IMR-90 (cell line): ENCODE results near the gene PPP2R5A. TPM values are rescaled to one million over a fixed set of nuclear protein-coding genes. Genes with fewer than 3 reads are reported as not detected.

Experiments
- ATAC-seq: fragments of 200-7000 bp; cut with Tn5 transposase; 2 replicates; pipeline ENCODE4 v1.9.1; 2020; ENCODE audit warnings: low read depth, mild to moderate bottlenecking, moderate library complexity
- BruUV-seq: library from RNA; stranded (reverse); fragments of 400-500 nt; replicated peaks from 2 replicates; lab custom pipeline; 2021; lab: Mats Ljungman, UMichigan
- CTCF ChIA-PET: fragments of 300-600 bp; formaldehyde crosslinking; extraction: SDS; loops from one replicate; lab custom pipeline; 2021; ENCODE audit warnings: antibody characterized with exemption; lab: Yijun Ruan, JAX
- POLR2A ChIA-PET: fragments of 300-600 bp; sonication (Branson Sonifier 250); formaldehyde crosslinking; loops from one replicate; lab custom pipeline; 2022; ENCODE audit warnings: antibody characterized with exemption; ENCODE audit not compliant: unreplicated experiment; lab: Charles Lee
- DNase-seq: peaks from one replicate; pipeline ENCODE4 v3.0.0; 2013
- H2AFZ ChIP-seq: replicated peaks from 2 replicates; pipeline ENCODE3; 2013; ENCODE audit warnings: low read length, mild to moderate bottlenecking; ENCODE audit not compliant: poor library complexity
- H2AK5ac ChIP-seq: 2 replicates; pipeline ENCODE4 v1.6.1; 2013; ENCODE audit warnings: low read depth, low read length, inconsistent platforms
- H2AK9ac ChIP-seq: replicated peaks from 2 replicates; pipeline ENCODE3; 2013; ENCODE audit warnings: mild to moderate bottlenecking, low read depth, low read length, moderate library complexity; ENCODE audit not compliant: poor library complexity
- H2BK120ac ChIP-seq: 2 replicates; pipeline ENCODE4 v1.6.1; 2013; ENCODE audit warnings: low read depth, low read length, inconsistent platforms
- H2BK15ac ChIP-seq: 3 replicates; pipeline ENCODE4 v1.6.1; 2013; ENCODE audit warnings: low read depth, low read length, inconsistent platforms
- H2BK20ac ChIP-seq: 2 replicates; pipeline ENCODE4 v1.6.1; 2013; ENCODE audit warnings: low read depth, mild to moderate bottlenecking, inconsistent platforms, low read length, moderate library complexity
- H2BK5ac ChIP-seq: 2 replicates; pipeline ENCODE4 v1.6.1; 2013; ENCODE audit warnings: mild to moderate bottlenecking, low read depth, low read length, inconsistent platforms; ENCODE audit not compliant: poor library complexity, severe bottlenecking
- H3K14ac ChIP-seq: replicated peaks from 2 replicates; pipeline ENCODE4 v1.6.1; 2013; ENCODE audit warnings: low read depth, low read length, inconsistent platforms
- H3K18ac ChIP-seq: 2 replicates; pipeline ENCODE4 v1.6.1; 2013; ENCODE audit warnings: low read depth, low read length, control low read depth
- H3K23ac ChIP-seq: 2 replicates; pipeline ENCODE4 v1.6.1; 2013; ENCODE audit warnings: low read depth, low read length, inconsistent platforms
- H3K27ac ChIP-seq: 2 replicates; pipeline ENCODE4 v1.5.1; 2013; ENCODE audit warnings: mild to moderate bottlenecking, control low read depth, low read length; ENCODE audit not compliant: insufficient read depth
- H3K27me3 ChIP-seq: 2 replicates; pipeline ENCODE4 v1.6.1; 2013; ENCODE audit warnings: low read length; ENCODE audit not compliant: control insufficient read depth, insufficient read depth
- H3K36me3 ChIP-seq: 2 replicates; pipeline ENCODE4 v1.6.1; 2013; ENCODE audit warnings: low read length, mixed read lengths; ENCODE audit not compliant: control insufficient read depth, insufficient read depth
- H3K4ac ChIP-seq: 2 replicates; pipeline ENCODE4 v1.6.1; 2013; ENCODE audit warnings: low read depth, low read length, inconsistent platforms
- H3K4me1 ChIP-seq: 2 replicates; pipeline ENCODE4 v1.6.1; 2013; ENCODE audit warnings: low read length, mixed read lengths; ENCODE audit not compliant: control insufficient read depth, insufficient read depth
- H3K4me2 ChIP-seq: 2 replicates; pipeline ENCODE4 v1.6.1; 2013; ENCODE audit warnings: low read depth, mild to moderate bottlenecking, control low read depth, low read length, moderate library complexity
- H3K4me3 ChIP-seq: 2 replicates; pipeline ENCODE4 v1.5.1; 2013; ENCODE audit warnings: low read depth, mild to moderate bottlenecking, control low read depth, low read length, moderate library complexity; ENCODE audit not compliant: insufficient read depth
- H3K56ac ChIP-seq: 2 replicates; pipeline ENCODE4 v1.6.1; 2013; ENCODE audit warnings: low read length, inconsistent platforms; ENCODE audit not compliant: insufficient read depth; ENCODE audit errors: extremely low read depth
- H3K79me1 ChIP-seq, 2 experiments: 2 replicates each; pipeline ENCODE4 v1.6.1; 2013; ENCODE audit warnings: low read length in 2 of 2, inconsistent platforms in 1 of 2, low read depth in 1 of 2
- H3K9ac ChIP-seq: 2 replicates; pipeline ENCODE4 v1.6.1; 2013; ENCODE audit warnings: low read depth, low read length, control low read depth
- H3K9me1 ChIP-seq: 2 replicates; pipeline ENCODE4 v1.6.1; 2013; ENCODE audit warnings: low read length, inconsistent platforms; ENCODE audit not compliant: insufficient read depth
- H3K9me3 ChIP-seq: 2 replicates; pipeline ENCODE4 v1.6.1; 2013; ENCODE audit warnings: low read length; ENCODE audit not compliant: control insufficient read depth, insufficient read depth
- H4K20me1 ChIP-seq: 2 replicates; pipeline ENCODE4 v1.6.1; 2013; ENCODE audit warnings: low read length, inconsistent platforms; ENCODE audit not compliant: insufficient read depth
- H4K5ac ChIP-seq: 2 replicates; pipeline ENCODE4 v1.6.1; 2013; ENCODE audit warnings: mild to moderate bottlenecking, low read depth, low read length, control low read depth
- H4K8ac ChIP-seq, 2 experiments: 2 replicates each; pipeline ENCODE4 v1.6.1; 2013; ENCODE audit warnings: low read depth in 2 of 2, low read length in 2 of 2, control low read depth in 1 of 2, inconsistent platforms in 1 of 2
- H4K91ac ChIP-seq: 2 replicates; pipeline ENCODE4 v1.6.1; 2013; ENCODE audit warnings: low read depth, low read length, inconsistent platforms; ENCODE audit not compliant: insufficient read depth
- BHLHE40 ChIP-seq: fragments of 150-350 bp; IDR thresholded peaks from 2 replicates; pipeline ENCODE4 v1.6.1; 2016; ENCODE audit warnings: mild to moderate bottlenecking, low read depth, low read length
- CHD1 ChIP-seq: IDR thresholded peaks from 2 replicates; pipeline ENCODE4 v1.6.1; 2012; ENCODE audit warnings: low read depth, low read length, improper control_type of control experiment
- CTCF ChIP-seq: conservative IDR thresholded peaks from 2 replicates; pipeline ENCODE4 v1.5.1; 2012; ENCODE audit warnings: mild to moderate bottlenecking, low read depth, low read length, improper control_type of control experiment
- ELK1 ChIP-seq: fragments of 150-350 bp; IDR thresholded peaks from 2 replicates; pipeline ENCODE4 v1.6.1; 2016; ENCODE audit warnings: low read depth, mild to moderate bottlenecking, low read length, moderate library complexity, borderline replicate concordance
- FOS ChIP-seq: fragments of 150-350 bp; IDR thresholded peaks from 2 replicates; pipeline ENCODE4 v1.6.1; 2016; ENCODE audit warnings: low read depth, low read length
- MAFK ChIP-seq: IDR thresholded peaks from 2 replicates; pipeline ENCODE4 v1.6.1; 2012; ENCODE audit warnings: low read depth, low read length, improper control_type of control experiment
- MAZ ChIP-seq: IDR thresholded peaks from 2 replicates; pipeline ENCODE4 v1.6.1; 2012; ENCODE audit warnings: low read depth, mild to moderate bottlenecking, low read length, improper control_type of control experiment, moderate library complexity, borderline replicate concordance
- MXI1 ChIP-seq: IDR thresholded peaks from 2 replicates; pipeline ENCODE4 v1.6.1; 2012; ENCODE audit warnings: low read depth, mild to moderate bottlenecking, low read length, moderate library complexity, borderline replicate concordance
- NFE2L2 ChIP-seq: fragments of 150-350 bp; IDR thresholded peaks from 2 replicates; pipeline ENCODE4 v1.6.1; 2016; ENCODE audit warnings: low read depth, mild to moderate bottlenecking, low read length
- POLR2A ChIP-seq: IDR thresholded peaks from 2 replicates; pipeline ENCODE4 v1.6.1; 2012; ENCODE audit warnings: mild to moderate bottlenecking, low read depth, low read length
- RAD21 ChIP-seq: IDR thresholded peaks from 2 replicates; pipeline ENCODE4 v1.6.1; 2012; ENCODE audit warnings: low read length, improper control_type of control experiment
- RCOR1 ChIP-seq: IDR thresholded peaks from 2 replicates; pipeline ENCODE4 v1.6.1; 2012; ENCODE audit warnings: mild to moderate bottlenecking, low read length, improper control_type of control experiment; ENCODE audit not compliant: insufficient replicate concordance
- RFX5 ChIP-seq: IDR thresholded peaks from 2 replicates; pipeline ENCODE4 v1.8.0; 2012; ENCODE audit warnings: low read depth, mild to moderate bottlenecking, low read length, moderate library complexity
- SMC3 ChIP-seq: fragments of 150-350 bp; IDR thresholded peaks from 2 replicates; pipeline ENCODE4 v1.6.1; 2016; ENCODE audit warnings: low read depth, mild to moderate bottlenecking, antibody characterized with exemption, low read length, moderate library complexity
- dilution Hi-C: fragments of 300-500 bp; cut with HindIII; formaldehyde crosslinking; loops from one replicate; pipeline ENCODE4 v1.14.3; 2018; ENCODE audit warnings: low sequenced_read_pairs; ENCODE audit not compliant: unreplicated experiment
- in situ Hi-C: fragments of 300-500 bp; cut with MboI; formaldehyde crosslinking; loops from 3 replicates; pipeline ENCODE4 v1.14.3; 2019; ENCODE audit warnings: low sequenced_read_pairs, inconsistent platforms, mixed read lengths
- intact Hi-C: fragments of 100-400 bp; cut with micrococcal nuclease; formaldehyde crosslinking; loops from 2 replicates; pipeline ENCODE4 v1.10.0; 2022
- polyA plus RNA-seq, 3 experiments: library from polyadenylated mRNA; depleted of rRNA; stranded (reverse); fragments of >200 nt; gene quantifications; 2 replicates each; pipeline ENCODE4 v1.2.3, GENCODE V29; 2012; ENCODE audit warnings: low replicate concordance in 1 of 3
- total RNA-seq: library from RNA; depleted of rRNA; stranded (reverse); fragments of >200 nt; gene quantifications from 2 replicates; pipeline ENCODE4 v1.2.3, GENCODE V29; 2012
- TF ChIP-seq, protein P1 (sequence below): fragments of 150-350 bp; IDR thresholded peaks from 2 replicates; pipeline ENCODE4 v1.6.1; 2017; ENCODE audit warnings: mild to moderate bottlenecking, antibody characterized with exemption, low read length, low read depth

PPP2R5A gene
- total and polyA plus RNA-seq, 2 of the 4 experiments (the other 2 are of a cell fraction) = 8.4 to 12.6 TPM

- Histone ChIP-seq H3K4me3 (no peak overlapping the region), H2BK120ac (no peak overlapping the region), H3K27ac (no peak overlapping the region), H3K9ac (no peak overlapping the region), H4K91ac (no peak overlapping the region), H3K14ac (no peak overlapping the region), H4K5ac (no peak overlapping the region), H3K18ac (peak overlapping the region; percentile 27; the same call in 1 of the 2 replicates), H3K4ac (no peak overlapping the region), H2AFZ (no peak overlapping the region), H2AK5ac (no peak overlapping the region), H2BK20ac (no peak overlapping the region), H3K4me2 (no peak overlapping the region), H2BK15ac (no peak overlapping the region), H3K23ac (no peak overlapping the region), H4K8ac (no peak overlapping the region), H3K79me1 (peaks cover 26 to 51% of the 10 kb centered on the region in 2 experiments), H2AK9ac (no peak overlapping the region), H3K36me3 (0 out of 2 replicates have a peak, but pooled peaks cover 5% of the 10 kb centered on the region), H3K27me3 (no peaks in the 10 kb centered on the region), H3K9me1 (0 out of 2 replicates have a peak, but pooled peaks cover 4% of the 10 kb centered on the region), H3K56ac (no peak overlapping the region), H4K20me1 (peaks cover 3% of the 10 kb centered on the region; the same call in 1 of the 2 replicates), H3K9me3 (no peaks in the 10 kb centered on the region), H3K4me1 (peaks cover 6% of the 10 kb centered on the region; the same call in 1 of the 2 replicates), H2BK5ac (no peak overlapping the region)
- dilution Hi-C loops (no loop called here), intact Hi-C loops (no loop called here), in situ Hi-C loops (no loop called here)
- POLR2A ChIA-PET = no interaction called here
- ATAC-seq (no peak), DNase-seq (no peak)
- no TSS peak for BruUV-seq
- TF ChIP-seq RFX5 (no peak), RAD21 (no peak), MAZ (no peak), ELK1 (no peak), CTCF (no peak), RCOR1 (no peak), CHD1 (no peak), MXI1 (no peak), SMC3 (no peak), POLR2A (no peak), MAFK (no peak), NFE2L2 (no peak), BHLHE40 (no peak), FOS (no peak)
- TF ChIP-seq, protein P1, sequence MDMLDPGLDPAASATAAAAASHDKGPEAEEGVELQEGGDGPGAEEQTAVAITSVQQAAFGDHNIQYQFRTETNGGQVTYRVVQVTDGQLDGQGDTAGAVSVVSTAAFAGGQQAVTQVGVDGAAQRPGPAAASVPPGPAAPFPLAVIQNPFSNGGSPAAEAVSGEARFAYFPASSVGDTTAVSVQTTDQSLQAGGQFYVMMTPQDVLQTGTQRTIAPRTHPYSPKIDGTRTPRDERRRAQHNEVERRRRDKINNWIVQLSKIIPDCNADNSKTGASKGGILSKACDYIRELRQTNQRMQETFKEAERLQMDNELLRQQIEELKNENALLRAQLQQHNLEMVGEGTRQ = no peak
- CTCF ChIA-PET = no interaction called here
These were observed 24.8 kb downstream of the PPP2R5A start for GRCh38 chr1:212309967-212310366.
